HEK293 (cell line): Measurements from ENCODE around the gene PIK3AP1.

Experiments
- BCL11A ChIP-seq: fragments of 450-650 bp; formaldehyde crosslinking; IDR thresholded peaks from 2 replicates; pipeline ENCODE4 v1.5.1; 2016; ENCODE audit warnings: low read depth, missing biosample characterization, missing genetic modification characterization
- GLIS2 ChIP-seq: fragments of 450-650 bp; formaldehyde crosslinking; IDR thresholded peaks from 2 replicates; pipeline ENCODE4 v1.5.1; 2016; ENCODE audit warnings: missing biosample characterization, missing genetic modification characterization
- HOXA7 ChIP-seq: sonication (generic); formaldehyde crosslinking; IDR thresholded peaks from 2 replicates; pipeline ENCODE4 v1.8.1; 2022; ENCODE audit warnings: missing genetic modification reagents, borderline replicate concordance
- KLF9 ChIP-seq: fragments of 450-650 bp; formaldehyde crosslinking; IDR thresholded peaks from 2 replicates; pipeline ENCODE4 v1.5.1; 2016; ENCODE audit warnings: missing biosample characterization, missing genetic modification characterization, low read depth
- YY2 ChIP-seq: fragments of 450-650 bp; formaldehyde crosslinking; IDR thresholded peaks from 2 replicates; pipeline ENCODE4 v1.5.1; 2016; ENCODE audit warnings: missing biosample characterization, missing genetic modification characterization
- ZFP41 ChIP-seq: fragments of 450-650 bp; formaldehyde crosslinking; IDR thresholded peaks from 2 replicates; pipeline ENCODE4 v1.5.1; 2016; ENCODE audit warnings: missing biosample characterization, missing genetic modification characterization, borderline replicate concordance
- ZFP69B ChIP-seq: fragments of 450-650 bp; formaldehyde crosslinking; IDR thresholded peaks from 2 replicates; pipeline ENCODE4 v1.5.1; 2016; ENCODE audit warnings: missing biosample characterization, missing genetic modification characterization
- ZNF391 ChIP-seq: fragments of 450-650 bp; formaldehyde crosslinking; IDR thresholded peaks from 2 replicates; pipeline ENCODE4 v1.5.1; 2016; ENCODE audit warnings: low read depth, missing biosample characterization, missing genetic modification characterization, borderline replicate concordance
- ZNF596 ChIP-seq: fragments of 450-650 bp; IDR thresholded peaks from 2 replicates; pipeline ENCODE4 v1.5.0; 2018; ENCODE audit warnings: missing biosample characterization, mild to moderate bottlenecking, missing genetic modification characterization, moderate library complexity
- ZNF624 ChIP-seq: fragments of 450-650 bp; formaldehyde crosslinking; IDR thresholded peaks from 2 replicates; pipeline ENCODE4 v1.5.1; 2017; ENCODE audit warnings: missing biosample characterization, missing genetic modification characterization
- ZNF677 ChIP-seq: fragments of 450-650 bp; IDR thresholded peaks from 2 replicates; pipeline ENCODE4 v1.5.0; 2018; ENCODE audit warnings: missing biosample characterization, mild to moderate bottlenecking, missing genetic modification characterization, moderate library complexity
- ZNF76 ChIP-seq: fragments of 450-650 bp; formaldehyde crosslinking; IDR thresholded peaks from 2 replicates; pipeline ENCODE4; 2016; ENCODE audit warnings: low read depth, missing biosample characterization, missing genetic modification characterization, borderline replicate concordance
- TF ChIP-seq, protein P1 (sequence below): fragments of 450-650 bp; formaldehyde crosslinking; IDR thresholded peaks from 2 replicates; pipeline ENCODE4 v1.5.1; 2016; ENCODE audit warnings: missing biosample characterization, missing genetic modification characterization
- TF ChIP-seq, protein P2 (sequence below): fragments of 450-650 bp; IDR thresholded peaks from 2 replicates; pipeline ENCODE4 v1.5.1; 2018; ENCODE audit warnings: missing biosample characterization, missing genetic modification characterization
- TF ChIP-seq, protein P3 (sequence below): fragments of 450-650 bp; formaldehyde crosslinking; IDR thresholded peaks from 2 replicates; pipeline ENCODE4 v1.5.1; 2016; ENCODE audit warnings: missing biosample characterization, missing genetic modification characterization, low read depth
- TF ChIP-seq, protein P4 (sequence below): fragments of 450-650 bp; formaldehyde crosslinking; IDR thresholded peaks from 2 replicates; pipeline ENCODE4 v1.5.1; 2017; ENCODE audit warnings: missing biosample characterization, missing genetic modification characterization
- TF ChIP-seq, protein P5 (sequence below): fragments of 450-650 bp; formaldehyde crosslinking; IDR thresholded peaks from 2 replicates; pipeline ENCODE4 v1.5.1; 2016; ENCODE audit warnings: missing biosample characterization, missing genetic modification characterization, borderline replicate concordance
- TF ChIP-seq, protein P6 (sequence below): fragments of 450-650 bp; formaldehyde crosslinking; IDR thresholded peaks from 2 replicates; pipeline ENCODE4 v1.5.1; 2016; ENCODE audit warnings: missing biosample characterization, missing genetic modification characterization

The PIK3AP1 gene

DNA sequence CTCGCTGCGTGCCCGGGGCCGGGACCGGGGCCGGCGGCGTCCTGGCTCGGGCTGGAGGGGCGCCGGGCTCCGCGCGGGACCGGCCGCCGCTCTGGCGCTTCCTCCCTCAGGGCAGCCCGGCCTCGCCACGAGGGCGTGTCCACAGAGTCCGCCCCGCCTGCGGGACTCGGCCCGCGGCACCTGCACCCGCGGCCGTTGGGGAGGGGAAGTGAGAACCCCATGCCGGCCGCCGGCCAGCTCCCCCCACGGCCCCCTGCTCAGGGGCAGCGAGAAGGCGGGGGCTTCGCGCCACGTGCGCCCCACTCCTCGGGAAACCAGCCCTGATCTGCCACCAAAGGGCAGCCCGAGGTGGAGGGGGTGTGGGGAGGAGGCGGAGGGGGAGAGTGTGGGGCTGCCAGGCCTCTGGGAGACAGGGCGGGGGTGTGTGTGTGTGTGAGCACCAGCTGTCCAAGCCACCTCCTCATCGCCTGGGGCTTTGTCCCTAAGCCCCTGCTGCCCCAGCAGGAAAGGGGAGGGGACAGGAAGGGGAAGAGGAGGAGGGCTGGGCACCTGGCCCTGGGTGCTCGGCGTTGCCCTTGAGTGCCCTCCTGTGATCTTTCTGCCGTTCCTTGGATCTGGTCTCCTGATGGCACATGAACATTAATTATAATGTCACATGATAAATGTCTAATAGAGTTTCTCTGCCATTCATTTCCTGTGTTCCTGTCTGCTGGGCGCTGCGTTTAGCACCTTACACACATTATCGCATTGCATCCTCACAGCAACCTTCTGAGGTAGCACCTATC, at the start of gene PIK3AP1 (continued):
- TF ChIP-seq, protein P1, sequence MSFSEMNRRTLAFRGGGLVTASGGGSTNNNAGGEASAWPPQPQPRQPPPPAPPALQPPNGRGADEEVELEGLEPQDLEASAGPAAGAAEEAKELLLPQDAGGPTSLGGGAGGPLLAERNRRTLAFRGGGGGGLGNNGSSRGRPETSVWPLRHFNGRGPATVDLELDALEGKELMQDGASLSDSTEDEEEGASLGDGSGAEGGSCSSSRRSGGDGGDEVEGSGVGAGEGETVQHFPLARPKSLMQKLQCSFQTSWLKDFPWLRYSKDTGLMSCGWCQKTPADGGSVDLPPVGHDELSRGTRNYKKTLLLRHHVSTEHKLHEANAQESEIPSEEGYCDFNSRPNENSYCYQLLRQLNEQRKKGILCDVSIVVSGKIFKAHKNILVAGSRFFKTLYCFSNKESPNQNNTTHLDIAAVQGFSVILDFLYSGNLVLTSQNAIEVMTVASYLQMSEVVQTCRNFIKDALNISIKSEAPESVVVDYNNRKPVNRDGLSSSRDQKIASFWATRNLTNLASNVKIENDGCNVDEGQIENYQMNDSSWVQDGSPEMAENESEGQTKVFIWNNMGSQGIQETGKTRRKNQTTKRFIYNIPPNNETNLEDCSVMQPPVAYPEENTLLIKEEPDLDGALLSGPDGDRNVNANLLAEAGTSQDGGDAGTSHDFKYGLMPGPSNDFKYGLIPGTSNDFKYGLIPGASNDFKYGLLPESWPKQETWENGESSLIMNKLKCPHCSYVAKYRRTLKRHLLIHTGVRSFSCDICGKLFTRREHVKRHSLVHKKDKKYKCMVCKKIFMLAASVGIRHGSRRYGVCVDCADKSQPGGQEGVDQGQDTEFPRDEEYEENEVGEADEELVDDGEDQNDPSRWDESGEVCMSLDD: peak; percentile 55; the same call in 1 of the 2 replicates
- TF ChIP-seq ZNF596 (tag by site-specific recombination) (peak; percentile 51; the same call in 1 of the 2 replicates), ZNF677 (tag by site-specific recombination) (peak; percentile 59; the same call in 1 of the 2 replicates), KLF9 (tag by site-specific recombination) (peak; percentile 71), BCL11A (no peak), HOXA7 (no peak), ZFP69B (tag by site-specific recombination) (no peak), YY2 (tag by site-specific recombination) (no peak), ZNF624 (no peak), ZNF391 (no peak), GLIS2 (peak; percentile 74), ZFP41 (no peak), ZNF76 (tag by site-specific recombination) (peak; percentile 51)
- TF ChIP-seq, protein P2, sequence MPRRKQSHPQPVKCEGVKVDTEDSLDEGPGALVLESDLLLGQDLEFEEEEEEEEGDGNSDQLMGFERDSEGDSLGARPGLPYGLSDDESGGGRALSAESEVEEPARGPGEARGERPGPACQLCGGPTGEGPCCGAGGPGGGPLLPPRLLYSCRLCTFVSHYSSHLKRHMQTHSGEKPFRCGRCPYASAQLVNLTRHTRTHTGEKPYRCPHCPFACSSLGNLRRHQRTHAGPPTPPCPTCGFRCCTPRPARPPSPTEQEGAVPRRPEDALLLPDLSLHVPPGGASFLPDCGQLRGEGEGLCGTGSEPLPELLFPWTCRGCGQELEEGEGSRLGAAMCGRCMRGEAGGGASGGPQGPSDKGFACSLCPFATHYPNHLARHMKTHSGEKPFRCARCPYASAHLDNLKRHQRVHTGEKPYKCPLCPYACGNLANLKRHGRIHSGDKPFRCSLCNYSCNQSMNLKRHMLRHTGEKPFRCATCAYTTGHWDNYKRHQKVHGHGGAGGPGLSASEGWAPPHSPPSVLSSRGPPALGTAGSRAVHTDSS (tag by site-specific recombination): no peak
- TF ChIP-seq, protein P3, sequence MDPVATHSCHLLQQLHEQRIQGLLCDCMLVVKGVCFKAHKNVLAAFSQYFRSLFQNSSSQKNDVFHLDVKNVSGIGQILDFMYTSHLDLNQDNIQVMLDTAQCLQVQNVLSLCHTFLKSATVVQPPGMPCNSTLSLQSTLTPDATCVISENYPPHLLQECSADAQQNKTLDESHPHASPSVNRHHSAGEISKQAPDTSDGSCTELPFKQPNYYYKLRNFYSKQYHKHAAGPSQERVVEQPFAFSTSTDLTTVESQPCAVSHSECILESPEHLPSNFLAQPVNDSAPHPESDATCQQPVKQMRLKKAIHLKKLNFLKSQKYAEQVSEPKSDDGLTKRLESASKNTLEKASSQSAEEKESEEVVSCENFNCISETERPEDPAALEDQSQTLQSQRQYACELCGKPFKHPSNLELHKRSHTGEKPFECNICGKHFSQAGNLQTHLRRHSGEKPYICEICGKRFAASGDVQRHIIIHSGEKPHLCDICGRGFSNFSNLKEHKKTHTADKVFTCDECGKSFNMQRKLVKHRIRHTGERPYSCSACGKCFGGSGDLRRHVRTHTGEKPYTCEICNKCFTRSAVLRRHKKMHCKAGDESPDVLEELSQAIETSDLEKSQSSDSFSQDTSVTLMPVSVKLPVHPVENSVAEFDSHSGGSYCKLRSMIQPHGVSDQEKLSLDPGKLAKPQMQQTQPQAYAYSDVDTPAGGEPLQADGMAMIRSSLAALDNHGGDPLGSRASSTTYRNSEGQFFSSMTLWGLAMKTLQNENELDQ (tag by site-specific recombination): no peak
- TF ChIP-seq, protein P4, sequence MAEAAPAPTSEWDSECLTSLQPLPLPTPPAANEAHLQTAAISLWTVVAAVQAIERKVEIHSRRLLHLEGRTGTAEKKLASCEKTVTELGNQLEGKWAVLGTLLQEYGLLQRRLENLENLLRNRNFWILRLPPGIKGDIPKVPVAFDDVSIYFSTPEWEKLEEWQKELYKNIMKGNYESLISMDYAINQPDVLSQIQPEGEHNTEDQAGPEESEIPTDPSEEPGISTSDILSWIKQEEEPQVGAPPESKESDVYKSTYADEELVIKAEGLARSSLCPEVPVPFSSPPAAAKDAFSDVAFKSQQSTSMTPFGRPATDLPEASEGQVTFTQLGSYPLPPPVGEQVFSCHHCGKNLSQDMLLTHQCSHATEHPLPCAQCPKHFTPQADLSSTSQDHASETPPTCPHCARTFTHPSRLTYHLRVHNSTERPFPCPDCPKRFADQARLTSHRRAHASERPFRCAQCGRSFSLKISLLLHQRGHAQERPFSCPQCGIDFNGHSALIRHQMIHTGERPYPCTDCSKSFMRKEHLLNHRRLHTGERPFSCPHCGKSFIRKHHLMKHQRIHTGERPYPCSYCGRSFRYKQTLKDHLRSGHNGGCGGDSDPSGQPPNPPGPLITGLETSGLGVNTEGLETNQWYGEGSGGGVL (tag by site-specific recombination): peak; percentile 99
- TF ChIP-seq, protein P5, sequence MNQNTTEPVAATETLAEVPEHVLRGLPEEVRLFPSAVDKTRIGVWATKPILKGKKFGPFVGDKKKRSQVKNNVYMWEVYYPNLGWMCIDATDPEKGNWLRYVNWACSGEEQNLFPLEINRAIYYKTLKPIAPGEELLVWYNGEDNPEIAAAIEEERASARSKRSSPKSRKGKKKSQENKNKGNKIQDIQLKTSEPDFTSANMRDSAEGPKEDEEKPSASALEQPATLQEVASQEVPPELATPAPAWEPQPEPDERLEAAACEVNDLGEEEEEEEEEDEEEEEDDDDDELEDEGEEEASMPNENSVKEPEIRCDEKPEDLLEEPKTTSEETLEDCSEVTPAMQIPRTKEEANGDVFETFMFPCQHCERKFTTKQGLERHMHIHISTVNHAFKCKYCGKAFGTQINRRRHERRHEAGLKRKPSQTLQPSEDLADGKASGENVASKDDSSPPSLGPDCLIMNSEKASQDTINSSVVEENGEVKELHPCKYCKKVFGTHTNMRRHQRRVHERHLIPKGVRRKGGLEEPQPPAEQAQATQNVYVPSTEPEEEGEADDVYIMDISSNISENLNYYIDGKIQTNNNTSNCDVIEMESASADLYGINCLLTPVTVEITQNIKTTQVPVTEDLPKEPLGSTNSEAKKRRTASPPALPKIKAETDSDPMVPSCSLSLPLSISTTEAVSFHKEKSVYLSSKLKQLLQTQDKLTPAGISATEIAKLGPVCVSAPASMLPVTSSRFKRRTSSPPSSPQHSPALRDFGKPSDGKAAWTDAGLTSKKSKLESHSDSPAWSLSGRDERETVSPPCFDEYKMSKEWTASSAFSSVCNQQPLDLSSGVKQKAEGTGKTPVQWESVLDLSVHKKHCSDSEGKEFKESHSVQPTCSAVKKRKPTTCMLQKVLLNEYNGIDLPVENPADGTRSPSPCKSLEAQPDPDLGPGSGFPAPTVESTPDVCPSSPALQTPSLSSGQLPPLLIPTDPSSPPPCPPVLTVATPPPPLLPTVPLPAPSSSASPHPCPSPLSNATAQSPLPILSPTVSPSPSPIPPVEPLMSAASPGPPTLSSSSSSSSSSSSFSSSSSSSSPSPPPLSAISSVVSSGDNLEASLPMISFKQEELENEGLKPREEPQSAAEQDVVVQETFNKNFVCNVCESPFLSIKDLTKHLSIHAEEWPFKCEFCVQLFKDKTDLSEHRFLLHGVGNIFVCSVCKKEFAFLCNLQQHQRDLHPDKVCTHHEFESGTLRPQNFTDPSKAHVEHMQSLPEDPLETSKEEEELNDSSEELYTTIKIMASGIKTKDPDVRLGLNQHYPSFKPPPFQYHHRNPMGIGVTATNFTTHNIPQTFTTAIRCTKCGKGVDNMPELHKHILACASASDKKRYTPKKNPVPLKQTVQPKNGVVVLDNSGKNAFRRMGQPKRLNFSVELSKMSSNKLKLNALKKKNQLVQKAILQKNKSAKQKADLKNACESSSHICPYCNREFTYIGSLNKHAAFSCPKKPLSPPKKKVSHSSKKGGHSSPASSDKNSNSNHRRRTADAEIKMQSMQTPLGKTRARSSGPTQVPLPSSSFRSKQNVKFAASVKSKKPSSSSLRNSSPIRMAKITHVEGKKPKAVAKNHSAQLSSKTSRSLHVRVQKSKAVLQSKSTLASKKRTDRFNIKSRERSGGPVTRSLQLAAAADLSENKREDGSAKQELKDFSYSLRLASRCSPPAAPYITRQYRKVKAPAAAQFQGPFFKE (tag by site-specific recombination): no peak
- TF ChIP-seq, protein P6, sequence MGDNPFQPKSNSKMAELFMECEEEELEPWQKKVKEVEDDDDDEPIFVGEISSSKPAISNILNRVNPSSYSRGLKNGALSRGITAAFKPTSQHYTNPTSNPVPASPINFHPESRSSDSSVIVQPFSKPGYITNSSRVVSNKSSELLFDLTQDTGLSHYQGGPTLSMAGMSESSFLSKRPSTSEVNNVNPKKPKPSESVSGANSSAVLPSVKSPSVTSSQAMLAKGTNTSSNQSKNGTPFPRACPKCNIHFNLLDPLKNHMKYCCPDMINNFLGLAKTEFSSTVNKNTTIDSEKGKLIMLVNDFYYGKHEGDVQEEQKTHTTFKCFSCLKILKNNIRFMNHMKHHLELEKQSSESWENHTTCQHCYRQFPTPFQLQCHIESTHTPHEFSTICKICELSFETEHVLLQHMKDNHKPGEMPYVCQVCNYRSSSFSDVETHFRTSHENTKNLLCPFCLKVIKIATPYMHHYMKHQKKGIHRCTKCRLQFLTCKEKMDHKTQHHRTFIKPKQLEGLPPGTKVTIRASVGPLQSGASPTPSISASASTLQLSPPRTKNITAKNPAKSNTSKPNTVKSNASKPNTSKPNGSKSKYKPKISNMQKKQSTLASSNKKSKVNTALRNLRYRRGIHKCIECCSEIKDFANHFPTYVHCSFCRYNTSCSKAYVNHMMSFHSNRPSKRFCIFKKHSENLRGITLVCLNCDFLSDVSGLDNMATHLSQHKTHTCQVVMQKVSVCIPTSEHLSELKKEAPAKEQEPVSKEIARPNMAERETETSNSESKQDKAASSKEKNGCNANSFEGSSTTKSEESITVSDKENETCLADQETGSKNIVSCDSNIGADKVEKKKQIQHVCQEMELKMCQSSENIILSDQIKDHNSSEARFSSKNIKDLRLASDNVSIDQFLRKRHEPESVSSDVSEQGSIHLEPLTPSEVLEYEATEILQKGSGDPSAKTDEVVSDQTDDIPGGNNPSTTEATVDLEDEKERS (tag by site-specific recombination): no peak
